Liver (tissue), 9 donors: ENCODE measurements around the gene MDGA2. TPM values are rescaled to one million over a fixed set of nuclear protein-coding genes. Genes with fewer than 3 reads are reported as not detected.

ENCODE experiments used
- DNase-seq: peaks from one replicate; pipeline ENCODE4 v3.0.0-alpha.2; 2017; ENCODE audit warnings: low spot score
- H3K27ac ChIP-seq, 2 donors: one replicate each; pipeline ENCODE4 v1.7.0; 2013; ENCODE audit warnings: inconsistent platforms in 2 of 2, low read length in 2 of 2, control low read depth in 1 of 2, low read depth in 1 of 2, mild to moderate bottlenecking in 1 of 2
- H3K27me3 ChIP-seq, 4 donors: one replicate each; pipeline versions ENCODE4 v1.6.1 to v1.7.0; 2013; ENCODE audit warnings: low read length in 3 of 4, inconsistent platforms in 1 of 4, mild to moderate bottlenecking in 1 of 4, moderate library complexity in 1 of 4; ENCODE audit not compliant: control insufficient read depth in 4 of 4, insufficient read depth in 4 of 4
- H3K36me3 ChIP-seq, 4 donors: one replicate each; pipeline versions ENCODE4 v1.6.1 to v1.7.0; 2013; ENCODE audit warnings: low read length in 3 of 4, mild to moderate bottlenecking in 3 of 4, low read depth in 1 of 4, moderate library complexity in 1 of 4; ENCODE audit not compliant: control insufficient read depth in 4 of 4, insufficient read depth in 3 of 4
- H3K4me1 ChIP-seq, 4 donors: one replicate each; pipeline versions ENCODE4 v1.6.1 to v1.7.0; 2013; ENCODE audit warnings: low read length in 3 of 4, mild to moderate bottlenecking in 3 of 4, moderate library complexity in 1 of 4; ENCODE audit not compliant: control insufficient read depth in 4 of 4, insufficient read depth in 4 of 4
- H3K4me3 ChIP-seq, 3 donors: one replicate each; pipeline versions ENCODE4 v1.6.1 to v1.7.0; 2013; ENCODE audit warnings: low read length in 3 of 3, control low read depth in 1 of 3, low read depth in 1 of 3, mild to moderate bottlenecking in 1 of 3
- H3K9ac ChIP-seq, 2 donors: one replicate each; pipeline ENCODE4 v1.7.0; 2013; ENCODE audit warnings: low read length in 2 of 2, mild to moderate bottlenecking in 2 of 2, moderate library complexity in 2 of 2, control low read depth in 1 of 2, low read depth in 1 of 2
- H3K9me3 ChIP-seq, 4 donors: one replicate each; pipeline versions ENCODE4 v1.6.1 to v1.7.0; 2013; ENCODE audit warnings: low read length in 3 of 4; ENCODE audit not compliant: control insufficient read depth in 4 of 4
- EGR1 ChIP-seq, 2 donors: IDR thresholded peaks; 2 replicates each; pipeline ENCODE4 v1.6.1; 2016 to 2018; ENCODE audit warnings: antibody characterized with exemption in 2 of 2, low read depth in 2 of 2
- FOXA1 ChIP-seq: IDR thresholded peaks from 2 replicates; pipeline ENCODE4 v1.6.1; 2016; ENCODE audit warnings: antibody characterized with exemption
- FOXA2 ChIP-seq: IDR thresholded peaks from 2 replicates; pipeline ENCODE4 v1.6.1; 2016; ENCODE audit warnings: antibody characterized with exemption
- GABPA ChIP-seq, 2 donors: IDR thresholded peaks in 1 of 2; conservative IDR thresholded peaks in 1 of 2; 2 replicates each; pipeline ENCODE4 v1.6.1; 2016; ENCODE audit warnings: antibody characterized with exemption in 2 of 2, mild to moderate bottlenecking in 1 of 2, moderate library complexity in 1 of 2
- HNF4A ChIP-seq, 2 donors: conservative IDR thresholded peaks; 2 replicates each; pipeline ENCODE4 v1.6.1; 2016; ENCODE audit warnings: antibody characterized with exemption in 2 of 2, mild to moderate bottlenecking in 2 of 2
- HNF4G ChIP-seq: IDR thresholded peaks from 2 replicates; pipeline ENCODE4 v1.6.1; 2016; ENCODE audit warnings: antibody characterized with exemption
- JUND ChIP-seq, 2 donors: IDR thresholded peaks; 2 replicates each; pipeline ENCODE4 v1.6.1; 2016; ENCODE audit warnings: antibody characterized with exemption in 2 of 2
- MAX ChIP-seq: IDR thresholded peaks from 2 replicates; pipeline ENCODE4 v1.6.1; 2016; ENCODE audit warnings: antibody characterized with exemption
- NR2F2 ChIP-seq: IDR thresholded peaks from 2 replicates; pipeline ENCODE4 v1.6.1; 2016; ENCODE audit warnings: antibody characterized with exemption
- RAD21 ChIP-seq, 2 donors: IDR thresholded peaks; 2 replicates each; pipeline ENCODE4 v1.6.1; 2016; ENCODE audit warnings: antibody characterized with exemption in 2 of 2, mild to moderate bottlenecking in 2 of 2
- RXRA ChIP-seq, 2 donors: IDR thresholded peaks; 2 replicates each; pipeline ENCODE4 v1.6.1; 2017 to 2018; ENCODE audit warnings: antibody characterized with exemption in 2 of 2, mild to moderate bottlenecking in 1 of 2
- SP1 ChIP-seq: IDR thresholded peaks from 2 replicates; pipeline ENCODE4 v1.6.1; 2018; ENCODE audit warnings: antibody characterized with exemption, mild to moderate bottlenecking
- TAF1 ChIP-seq: conservative IDR thresholded peaks from 2 replicates; pipeline ENCODE4 v1.6.1; 2016; ENCODE audit warnings: antibody characterized with exemption, mild to moderate bottlenecking
- YY1 ChIP-seq: IDR thresholded peaks from 2 replicates; pipeline ENCODE4 v1.6.1; 2016; ENCODE audit warnings: antibody characterized with exemption, mild to moderate bottlenecking
- WGBS: extraction: QIAGEN DNeasy Blood & Tissue Kit; methylation state at CpG from one replicate; pipeline ENCODE4 v1.1.7; 2013; 5-methylcytosine and 5-hydroxymethylcytosine counted together
- polyA plus RNA-seq, 2 donors: library from polyadenylated mRNA; stranded (reverse) in 1 of 2; unstranded in 1 of 2; fragments of 200-250 nt in 1 of 2; fragments of >200 nt in 1 of 2; fragmentation: Nextera tagmentation in 1 of 2; extraction: Ambion mirVana in 1 of 2; gene quantifications; one replicate each; pipeline versions ENCODE4 v1.2.1 to v1.2.3, GENCODE V29; 2013 to 2015
- total RNA-seq, 2 donors: library from RNA; depleted of rRNA; stranded (reverse); fragments of >200 nt; gene quantifications; one replicate each; pipeline ENCODE4 v1.2.3, GENCODE V29; 2014
- TF ChIP-seq, protein P1 (sequence below): IDR thresholded peaks from 2 replicates; pipeline ENCODE4 v1.6.1; 2016; ENCODE audit warnings: antibody characterized with exemption, mild to moderate bottlenecking
- TF ChIP-seq, protein P2 (sequence below): fragments of 150-350 bp; IDR thresholded peaks from 2 replicates; pipeline ENCODE4 v1.5.1; 2017; ENCODE audit warnings: improper control_type of control experiment, low read depth, low read length; ENCODE audit not compliant: missing input control
- TF ChIP-seq, protein P3 (sequence below): IDR thresholded peaks from 2 replicates; pipeline ENCODE4 v1.6.1; 2016; ENCODE audit warnings: antibody characterized with exemption
- TF ChIP-seq, protein P4 (sequence below): IDR thresholded peaks from 2 replicates; pipeline ENCODE4 v1.6.1; 2016; ENCODE audit warnings: antibody characterized with exemption
- donor health status: healthy.
- donor health status: healthy.
- donor health status: healthy.
- donor health status: healthy.
- donor health status: healthy.

MDGA2 gene
- total and polyA plus RNA-seq, 4 donors, result 0.05 to 0.33 (median 0.19) TPM

- Histone ChIP-seq H3K9me3 (no peaks in the 10 kb centered on the region), H3K27ac (no peak overlapping the region), H3K4me3 (no peak overlapping the region), H3K27me3 (no peaks in the 10 kb centered on the region), H3K4me1 (no peaks in the 10 kb centered on the region), H3K9ac (no peak overlapping the region), H3K36me3 (no peaks in the 10 kb centered on the region)
- WGBS, result 55% methylated on average over 1 of the region's 1 CpG
- TF ChIP-seq RXRA (IDR thresholded peaks at IDR 0.05) (no peak), MAX (no peak), NR2F2 (no peak), HNF4G (no peak), FOXA1 (no peak), HNF4A (conservative IDR thresholded peaks at IDR 0.05) (no peak), YY1 (no peak), EGR1 (IDR thresholded peaks at IDR 0.05; ENCODE audit: low read depth in 2 of 2) (no peak), JUND (IDR thresholded peaks at IDR 0.05) (no peak), FOXA2 (no peak), TAF1 (no peak), RAD21 (IDR thresholded peaks at IDR 0.05) (no peak), SP1 (no peak), GABPA (IDR thresholded peaks at IDR 0.05 in 1 of 2, conservative IDR thresholded peaks at IDR 0.05 in 1 of 2) (no peak)
- TF ChIP-seq, protein P1, sequence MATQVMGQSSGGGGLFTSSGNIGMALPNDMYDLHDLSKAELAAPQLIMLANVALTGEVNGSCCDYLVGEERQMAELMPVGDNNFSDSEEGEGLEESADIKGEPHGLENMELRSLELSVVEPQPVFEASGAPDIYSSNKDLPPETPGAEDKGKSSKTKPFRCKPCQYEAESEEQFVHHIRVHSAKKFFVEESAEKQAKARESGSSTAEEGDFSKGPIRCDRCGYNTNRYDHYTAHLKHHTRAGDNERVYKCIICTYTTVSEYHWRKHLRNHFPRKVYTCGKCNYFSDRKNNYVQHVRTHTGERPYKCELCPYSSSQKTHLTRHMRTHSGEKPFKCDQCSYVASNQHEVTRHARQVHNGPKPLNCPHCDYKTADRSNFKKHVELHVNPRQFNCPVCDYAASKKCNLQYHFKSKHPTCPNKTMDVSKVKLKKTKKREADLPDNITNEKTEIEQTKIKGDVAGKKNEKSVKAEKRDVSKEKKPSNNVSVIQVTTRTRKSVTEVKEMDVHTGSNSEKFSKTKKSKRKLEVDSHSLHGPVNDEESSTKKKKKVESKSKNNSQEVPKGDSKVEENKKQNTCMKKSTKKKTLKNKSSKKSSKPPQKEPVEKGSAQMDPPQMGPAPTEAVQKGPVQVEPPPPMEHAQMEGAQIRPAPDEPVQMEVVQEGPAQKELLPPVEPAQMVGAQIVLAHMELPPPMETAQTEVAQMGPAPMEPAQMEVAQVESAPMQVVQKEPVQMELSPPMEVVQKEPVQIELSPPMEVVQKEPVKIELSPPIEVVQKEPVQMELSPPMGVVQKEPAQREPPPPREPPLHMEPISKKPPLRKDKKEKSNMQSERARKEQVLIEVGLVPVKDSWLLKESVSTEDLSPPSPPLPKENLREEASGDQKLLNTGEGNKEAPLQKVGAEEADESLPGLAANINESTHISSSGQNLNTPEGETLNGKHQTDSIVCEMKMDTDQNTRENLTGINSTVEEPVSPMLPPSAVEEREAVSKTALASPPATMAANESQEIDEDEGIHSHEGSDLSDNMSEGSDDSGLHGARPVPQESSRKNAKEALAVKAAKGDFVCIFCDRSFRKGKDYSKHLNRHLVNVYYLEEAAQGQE, result no peak
- TF ChIP-seq, protein P2, sequence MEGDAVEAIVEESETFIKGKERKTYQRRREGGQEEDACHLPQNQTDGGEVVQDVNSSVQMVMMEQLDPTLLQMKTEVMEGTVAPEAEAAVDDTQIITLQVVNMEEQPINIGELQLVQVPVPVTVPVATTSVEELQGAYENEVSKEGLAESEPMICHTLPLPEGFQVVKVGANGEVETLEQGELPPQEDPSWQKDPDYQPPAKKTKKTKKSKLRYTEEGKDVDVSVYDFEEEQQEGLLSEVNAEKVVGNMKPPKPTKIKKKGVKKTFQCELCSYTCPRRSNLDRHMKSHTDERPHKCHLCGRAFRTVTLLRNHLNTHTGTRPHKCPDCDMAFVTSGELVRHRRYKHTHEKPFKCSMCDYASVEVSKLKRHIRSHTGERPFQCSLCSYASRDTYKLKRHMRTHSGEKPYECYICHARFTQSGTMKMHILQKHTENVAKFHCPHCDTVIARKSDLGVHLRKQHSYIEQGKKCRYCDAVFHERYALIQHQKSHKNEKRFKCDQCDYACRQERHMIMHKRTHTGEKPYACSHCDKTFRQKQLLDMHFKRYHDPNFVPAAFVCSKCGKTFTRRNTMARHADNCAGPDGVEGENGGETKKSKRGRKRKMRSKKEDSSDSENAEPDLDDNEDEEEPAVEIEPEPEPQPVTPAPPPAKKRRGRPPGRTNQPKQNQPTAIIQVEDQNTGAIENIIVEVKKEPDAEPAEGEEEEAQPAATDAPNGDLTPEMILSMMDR, result no peak
- TF ChIP-seq, protein P3, sequence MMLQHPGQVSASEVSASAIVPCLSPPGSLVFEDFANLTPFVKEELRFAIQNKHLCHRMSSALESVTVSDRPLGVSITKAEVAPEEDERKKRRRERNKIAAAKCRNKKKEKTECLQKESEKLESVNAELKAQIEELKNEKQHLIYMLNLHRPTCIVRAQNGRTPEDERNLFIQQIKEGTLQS, result no peak
- TF ChIP-seq, protein P4, sequence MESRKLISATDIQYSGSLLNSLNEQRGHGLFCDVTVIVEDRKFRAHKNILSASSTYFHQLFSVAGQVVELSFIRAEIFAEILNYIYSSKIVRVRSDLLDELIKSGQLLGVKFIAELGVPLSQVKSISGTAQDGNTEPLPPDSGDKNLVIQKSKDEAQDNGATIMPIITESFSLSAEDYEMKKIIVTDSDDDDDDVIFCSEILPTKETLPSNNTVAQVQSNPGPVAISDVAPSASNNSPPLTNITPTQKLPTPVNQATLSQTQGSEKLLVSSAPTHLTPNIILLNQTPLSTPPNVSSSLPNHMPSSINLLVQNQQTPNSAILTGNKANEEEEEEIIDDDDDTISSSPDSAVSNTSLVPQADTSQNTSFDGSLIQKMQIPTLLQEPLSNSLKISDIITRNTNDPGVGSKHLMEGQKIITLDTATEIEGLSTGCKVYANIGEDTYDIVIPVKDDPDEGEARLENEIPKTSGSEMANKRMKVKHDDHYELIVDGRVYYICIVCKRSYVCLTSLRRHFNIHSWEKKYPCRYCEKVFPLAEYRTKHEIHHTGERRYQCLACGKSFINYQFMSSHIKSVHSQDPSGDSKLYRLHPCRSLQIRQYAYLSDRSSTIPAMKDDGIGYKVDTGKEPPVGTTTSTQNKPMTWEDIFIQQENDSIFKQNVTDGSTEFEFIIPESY, result no peak
- DNase-seq, result no peak
Observed at GRCh38 chr14:47595552-47595951, 79.9 kb downstream of the MDGA2 start.
